Activated naive CD4-positive, alpha-beta T cell treated with anti-CD3 and anti-CD28 coated beads for 36 hours (primary cell): ENCODE results near the gene ZBTB11. TPM values are rescaled to one million over a fixed set of nuclear protein-coding genes. Genes with fewer than 3 reads are reported as not detected.
A peak's percentile ranks its signal among the peaks of the same experiment; 100 is the strongest.
"Not testable (repeated sequence)": the region's sequence is repeated elsewhere in the genome, so short reads cannot be mapped to it uniquely, and the experiment has no call there.

Source experiments
- CTCF ChIA-PET: fragments of 350-600 bp; sonication (Branson Sonifier 250); formaldehyde crosslinking; loops from one replicate; lab custom pipeline; 2021; ENCODE audit warnings: antibody characterized with exemption; lab: Charles Lee
- DNase-seq: peaks from one replicate; pipeline ENCODE4 v3.0.0-alpha.2; 2020
- H3K27ac Mint-ChIP-seq: one replicate; pipeline ENCODE4 v1.8.0; 2021; ENCODE audit warnings: mild to moderate bottlenecking, mixed read lengths
- H3K27me3 Mint-ChIP-seq: one replicate; pipeline ENCODE4 v1.8.0; 2021; ENCODE audit warnings: low read depth, mixed read lengths
- H3K36me3 Mint-ChIP-seq: one replicate; pipeline ENCODE4 v1.8.0; 2021; ENCODE audit warnings: low read depth, mixed read lengths
- H3K4me1 Mint-ChIP-seq: one replicate; pipeline ENCODE4 v1.8.0; 2021; ENCODE audit warnings: low read depth, mixed read lengths
- H3K4me3 Mint-ChIP-seq: one replicate; pipeline ENCODE4 v1.8.0; 2021; ENCODE audit warnings: mild to moderate bottlenecking, moderate library complexity, mixed read lengths
- H3K9me3 Mint-ChIP-seq: one replicate; pipeline ENCODE4 v1.8.0; 2021; ENCODE audit warnings: mixed read lengths
- intact Hi-C: fragments of 100-400 bp; cut with micrococcal nuclease; formaldehyde crosslinking; loops from one replicate; pipeline ENCODE4 v1.15.1; 2023
- total RNA-seq, 2 experiments: library from RNA; stranded (reverse); gene quantifications; one replicate each; pipeline ENCODE4 v1.2.3, GENCODE V29; 2021

The ZBTB11 gene
- total RNA-seq, 2 experiments from 2014 or later, result 31.2 to 31.7 TPM

DNA sequence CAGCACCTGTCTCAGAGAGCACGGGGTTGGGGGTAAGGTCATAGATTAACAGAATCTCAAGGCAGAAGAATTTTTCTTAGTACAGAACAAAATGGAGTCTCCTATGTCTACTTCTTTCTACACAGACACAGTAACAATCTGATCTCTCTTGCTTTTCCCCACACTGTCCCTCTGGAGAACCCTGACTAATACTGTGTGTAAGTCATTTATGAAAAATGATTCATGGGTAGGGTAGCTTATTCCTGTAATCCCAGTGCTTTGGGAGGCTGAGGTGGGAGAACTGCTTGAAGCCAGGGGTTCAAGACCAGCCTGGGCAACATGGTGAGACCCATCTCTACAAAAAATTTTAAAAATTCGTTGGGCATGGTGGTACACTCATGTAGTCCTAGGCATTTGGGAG lies 27.7 kb upstream of the ZBTB11 start:
- intact Hi-C loops, H3K4me1 Mint-ChIP-seq, DNase-seq, H3K27ac Mint-ChIP-seq, H3K36me3 Mint-ChIP-seq, H3K4me3 Mint-ChIP-seq, H3K9me3 Mint-ChIP-seq, H3K27me3 Mint-ChIP-seq: not testable (repeated sequence)
- CTCF ChIA-PET, result interaction anchor here (0.7 kb wide), 1 partner anchor 195 kb away, joined by 3 read pairs; no protein-coding TSS in a partner anchor

DNA sequence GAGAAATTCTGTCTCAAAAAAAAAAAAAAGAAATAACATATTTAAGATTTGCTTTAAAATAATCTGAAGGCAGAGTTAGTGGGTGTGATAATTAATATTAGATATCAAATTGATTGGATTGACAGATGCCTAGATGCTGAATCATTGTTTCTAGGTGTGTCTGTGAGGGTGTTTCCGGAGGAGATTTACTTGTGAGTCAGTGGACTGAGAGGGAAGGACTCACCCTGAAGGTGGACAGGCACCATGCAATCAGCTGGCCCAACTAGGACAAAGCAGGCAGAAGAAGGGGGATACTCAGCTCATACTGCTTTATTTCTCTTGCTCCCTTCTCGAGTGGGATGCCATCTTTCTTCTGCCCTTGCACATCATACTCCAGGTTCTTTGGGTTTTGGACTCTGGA lies 26.2 kb upstream of the ZBTB11 start:
- DNase-seq, result no peak
- H3K27me3 Mint-ChIP-seq, result no peaks in the 10 kb centered on the region
- no peaks in the 10 kb centered on the region for H3K9me3 Mint-ChIP-seq
- no peaks in the 10 kb centered on the region for H3K4me1 Mint-ChIP-seq
- H3K4me3 Mint-ChIP-seq, result no peak overlapping the region
- CTCF ChIA-PET, result no interaction called here
- intact Hi-C loops, result no loop called here
- no peaks in the 10 kb centered on the region for H3K36me3 Mint-ChIP-seq
- no peak overlapping the region for H3K27ac Mint-ChIP-seq

GRCh38 chr3:101702726-101703125 lies 25.8 kb upstream of the ZBTB11 start:
- no peaks in the 10 kb centered on the region for H3K4me1 Mint-ChIP-seq
- DNase-seq, result no peak
- CTCF ChIA-PET, result interaction anchor here (0.7 kb wide), 1 partner anchor 629 kb away, joined by 3 read pairs; no protein-coding TSS in a partner anchor
- no peak overlapping the region for H3K27ac Mint-ChIP-seq
- H3K4me3 Mint-ChIP-seq, result no peak overlapping the region
- no peaks in the 10 kb centered on the region for H3K9me3 Mint-ChIP-seq
- intact Hi-C loops, result no loop called here
- no peaks in the 10 kb centered on the region for H3K36me3 Mint-ChIP-seq
- no peaks in the 10 kb centered on the region for H3K27me3 Mint-ChIP-seq

DNA sequence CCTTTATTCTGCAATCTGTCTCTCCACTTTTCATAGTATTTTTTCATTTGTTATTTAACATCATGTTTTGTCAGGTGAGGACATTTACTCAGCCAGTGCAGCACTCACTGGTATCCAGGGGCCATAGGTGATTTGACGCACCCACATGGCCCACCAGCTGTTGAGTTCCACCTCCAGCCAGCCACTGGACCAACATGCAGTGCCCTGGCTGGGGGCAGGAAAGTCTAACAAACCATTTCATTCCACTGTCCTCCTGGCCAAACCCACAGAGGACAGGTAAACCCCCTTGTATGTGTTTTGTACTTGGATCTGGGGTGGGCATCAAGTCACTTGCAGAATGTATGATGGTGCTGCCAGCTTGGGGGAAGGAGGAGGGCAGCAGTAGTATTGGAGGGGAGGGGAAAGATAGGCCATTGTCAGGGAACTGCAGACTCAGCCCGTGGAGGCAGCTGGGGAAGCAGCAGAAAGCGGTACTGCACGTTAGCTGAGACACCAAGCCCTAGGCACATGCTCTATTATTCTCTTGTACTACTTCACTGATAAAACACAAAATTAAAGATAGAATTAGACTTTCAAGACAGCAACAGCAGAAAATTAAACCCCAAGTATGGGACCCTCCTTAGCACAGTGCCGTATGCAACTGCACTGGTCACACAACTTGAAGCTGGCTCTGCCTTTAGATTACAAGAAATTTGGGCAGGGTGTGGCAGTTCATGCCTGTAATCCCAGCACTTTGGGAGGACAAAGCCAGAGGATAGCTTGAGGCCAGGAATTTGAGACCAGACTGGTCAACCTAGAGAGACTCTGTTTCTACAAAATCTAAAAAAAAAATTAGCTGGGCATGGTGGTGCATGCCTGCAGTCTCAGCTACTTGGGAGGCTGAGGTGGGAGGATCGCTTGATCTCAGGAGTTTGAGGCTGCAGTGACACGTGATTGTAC lies 25.0 kb upstream of the ZBTB11 start:
- Mint-ChIP-seq H3K9me3 (no peaks in the 10 kb centered on the region), H3K4me3 (no peak overlapping the region), H3K27ac (no peak overlapping the region), H3K36me3 (no peaks in the 10 kb centered on the region), H3K27me3 (no peaks in the 10 kb centered on the region), H3K4me1 (no peaks in the 10 kb centered on the region)
- DNase-seq, result no peak
- intact Hi-C loops, result no loop called here
- CTCF ChIA-PET, result interaction anchor here (0.7 to 0.8 kb wide), 2 partner anchors 14 to 628 kb away, joined by 3 read pairs; no protein-coding TSS in a partner anchor

DNA sequence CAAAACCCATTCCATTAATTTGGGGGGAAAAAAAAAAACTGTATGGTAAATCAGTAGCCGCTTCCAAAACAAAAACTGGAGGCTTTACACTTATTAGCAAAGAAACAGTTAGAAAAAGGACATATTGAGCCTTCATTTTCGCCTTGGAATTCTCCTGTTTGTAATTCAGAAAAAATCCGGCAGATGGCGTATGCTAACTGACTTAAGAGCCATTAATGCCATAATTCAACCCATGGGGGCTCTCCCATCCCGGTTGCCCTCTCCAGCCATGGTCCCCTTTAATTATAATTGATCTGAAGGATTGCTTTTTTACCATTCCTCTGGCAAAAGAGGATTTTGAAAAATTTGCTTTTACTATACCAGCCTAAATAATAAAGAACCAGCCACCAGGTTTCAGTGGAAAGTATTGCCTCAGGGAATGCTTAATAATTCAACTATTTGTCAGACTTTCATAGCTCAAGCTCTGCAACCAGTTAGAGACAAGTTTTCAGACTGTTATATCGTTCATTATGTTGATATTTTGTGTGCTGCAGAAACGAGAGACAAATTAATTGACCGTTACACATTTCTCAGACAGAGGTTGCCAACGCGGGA lies 18.9 kb upstream of the ZBTB11 start:
- H3K27ac Mint-ChIP-seq, result no peak overlapping the region
- intact Hi-C loops, result loop anchor here (1.0 to 2.0 kb wide), 4 partner anchors 28 to 841 kb away; partner anchors contain the start of gene CEP97
- CTCF ChIA-PET, result interaction anchor here (0.6 to 2.0 kb wide), 3 partner anchors 9 to 362 kb away, joined by 3 to 5 read pairs (median 5); partner anchors contain the start of gene RPL24
- H3K4me1 Mint-ChIP-seq, result peaks cover 7% of the 10 kb centered on the region
- no peaks in the 10 kb centered on the region for H3K27me3 Mint-ChIP-seq
- DNase-seq, result peak; percentile 52
- H3K9me3 Mint-ChIP-seq, result no peaks in the 10 kb centered on the region
- H3K4me3 Mint-ChIP-seq, result no peak overlapping the region
- no peaks in the 10 kb centered on the region for H3K36me3 Mint-ChIP-seq

DNA sequence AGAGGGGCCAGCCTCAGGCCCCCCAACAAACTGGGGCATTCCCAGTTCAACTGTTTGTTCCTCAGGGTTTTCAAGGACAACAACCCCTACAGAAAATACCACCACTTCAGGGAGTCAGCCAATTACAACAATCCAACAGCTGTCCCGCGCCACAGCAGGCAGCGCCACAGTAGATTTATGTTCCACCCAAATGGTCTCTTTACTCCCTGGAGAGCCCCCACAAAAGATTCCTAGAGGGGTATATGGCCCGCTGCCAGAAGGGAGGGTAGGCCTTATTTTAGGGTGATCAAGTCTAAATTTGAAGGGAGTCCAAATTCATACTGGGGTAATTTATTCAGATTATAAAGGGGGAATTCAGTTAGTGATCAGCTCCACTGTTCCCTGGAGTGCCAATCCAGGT lies 17.9 kb upstream of the ZBTB11 start:
- DNase-seq, H3K36me3 Mint-ChIP-seq, H3K9me3 Mint-ChIP-seq, H3K27me3 Mint-ChIP-seq, H3K4me3 Mint-ChIP-seq, H3K27ac Mint-ChIP-seq: not testable (repeated sequence)
- H3K4me1 Mint-ChIP-seq, result peaks cover 13% of the 10 kb centered on the region
- intact Hi-C loops, result loop anchor here (1.0 to 2.0 kb wide), 4 partner anchors 29 to 842 kb away; partner anchors contain the start of gene CEP97
- CTCF ChIA-PET, result interaction anchor here (0.6 to 2.0 kb wide), 5 partner anchors 8 to 363 kb away, joined by 3 to 5 read pairs (median 3); partner anchors contain the start of gene RPL24

GRCh38 chr3:101693540-101693939 lies 16.6 kb upstream of the ZBTB11 start:
- peak; percentile 50 for DNase-seq
- H3K27ac Mint-ChIP-seq, H3K9me3 Mint-ChIP-seq, H3K36me3 Mint-ChIP-seq, intact Hi-C loops, H3K4me3 Mint-ChIP-seq, H3K27me3 Mint-ChIP-seq: not testable (repeated sequence)
- peaks cover 22% of the 10 kb centered on the region for H3K4me1 Mint-ChIP-seq
- CTCF ChIA-PET, result interaction anchor here (0.8 to 1.0 kb wide), 2 partner anchors 40 to 109 kb away, joined by 3 to 6 read pairs; no protein-coding TSS in a partner anchor

DNA sequence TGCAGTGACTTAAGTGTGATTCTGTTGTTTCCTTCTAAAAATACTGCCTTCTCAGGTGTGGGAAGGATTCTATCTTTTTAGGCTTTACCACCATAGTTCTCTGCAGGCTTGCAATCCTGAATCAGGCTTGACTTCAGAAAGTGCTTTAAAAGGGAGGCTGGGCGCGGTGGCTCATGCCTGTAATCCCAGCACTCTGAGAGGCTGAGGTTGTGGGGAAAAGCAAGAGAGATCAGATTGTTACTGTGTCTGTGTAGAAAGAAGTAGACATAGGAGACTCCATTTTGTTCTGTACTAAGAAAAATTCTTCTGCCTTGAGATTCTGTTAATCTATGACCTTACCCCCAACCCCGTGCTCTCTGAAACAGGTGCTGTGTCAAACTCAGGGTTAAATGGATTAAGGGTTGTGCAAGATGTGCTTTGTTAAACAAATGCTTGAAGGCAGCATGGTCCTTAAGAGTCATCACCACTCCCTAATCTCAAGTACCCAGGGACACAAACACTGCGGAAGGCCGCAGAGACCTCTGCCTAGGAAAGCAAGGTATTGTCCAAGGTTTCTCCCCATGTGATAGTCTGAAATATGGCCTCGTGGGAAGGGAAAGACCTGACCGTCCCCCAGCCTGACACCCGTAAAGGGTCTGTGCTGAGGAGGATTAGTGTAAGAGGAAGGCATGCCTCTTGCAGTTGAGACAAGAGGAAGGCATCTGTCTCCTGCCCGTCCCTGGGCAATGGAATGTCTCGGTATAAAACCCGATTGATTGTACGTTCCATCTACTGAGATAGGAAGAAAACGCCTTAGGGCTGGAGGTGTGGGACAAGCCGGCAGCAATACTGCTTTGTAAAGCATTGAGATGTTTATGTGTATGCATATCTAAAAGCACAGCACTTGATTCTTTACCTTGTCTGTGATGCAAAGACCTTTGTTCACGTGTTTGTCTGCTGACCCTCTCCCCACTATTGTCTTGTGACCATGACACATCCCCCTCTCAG lies 15.0 kb upstream of the ZBTB11 start:
- H3K27me3 Mint-ChIP-seq, H3K9me3 Mint-ChIP-seq, intact Hi-C loops, H3K4me3 Mint-ChIP-seq, H3K36me3 Mint-ChIP-seq, DNase-seq: not testable (repeated sequence)
- Mint-ChIP-seq H3K27ac (peak overlapping the region; percentile 50), H3K4me1 (peaks cover 29% of the 10 kb centered on the region)
- CTCF ChIA-PET, result interaction anchor here (1.0 to 1.4 kb wide), 2 partner anchors 14 to 111 kb away, joined by 3 to 4 read pairs; no protein-coding TSS in a partner anchor

GRCh38 chr3:101690972-101691371 lies 14.0 kb upstream of the ZBTB11 start:
- intact Hi-C loops, result no loop called here
- Mint-ChIP-seq H3K4me1 (peaks cover 30% of the 10 kb centered on the region), H3K9me3 (no peaks in the 10 kb centered on the region), H3K27ac (peak overlapping the region; percentile 50), H3K4me3 (no peak overlapping the region), H3K27me3 (no peaks in the 10 kb centered on the region), H3K36me3 (peaks cover 6% of the 10 kb centered on the region)
- peak; percentile 54 for DNase-seq
- CTCF ChIA-PET, result interaction anchor here (1.0 to 1.4 kb wide), 3 partner anchors 13 to 114 kb away, joined by 3 to 4 read pairs (median 3); no protein-coding TSS in a partner anchor

DNA sequence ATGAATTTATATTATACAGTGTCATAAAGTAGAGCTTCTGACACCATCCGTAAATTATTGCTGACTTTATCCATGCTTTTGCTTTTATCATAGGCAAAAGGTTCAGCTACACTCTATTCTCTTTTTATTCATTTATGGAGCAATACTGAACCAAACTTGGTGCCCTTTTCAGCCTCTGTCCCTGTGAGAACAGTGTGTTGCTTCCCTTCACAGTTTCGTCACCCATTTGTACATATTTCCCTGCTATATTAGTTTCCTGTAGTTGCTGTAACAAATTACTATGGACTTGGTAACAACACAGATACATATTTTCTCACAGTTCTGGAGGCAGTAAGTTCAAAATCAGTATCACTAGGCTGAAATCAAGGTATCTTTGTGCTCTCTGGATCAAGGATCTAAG lies 12.4 kb upstream of the ZBTB11 start:
- no peak overlapping the region for H3K27ac Mint-ChIP-seq
- no peak overlapping the region for H3K4me3 Mint-ChIP-seq
- CTCF ChIA-PET, result interaction anchor here (0.6 kb wide), 1 partner anchor 22 kb away, joined by 3 read pairs; no protein-coding TSS in a partner anchor
- no peaks in the 10 kb centered on the region for H3K27me3 Mint-ChIP-seq
- peaks cover 36% of the 10 kb centered on the region for H3K4me1 Mint-ChIP-seq
- intact Hi-C loops, result loop anchor here (5.0 kb wide), 1 partner anchor 248 kb away; no protein-coding TSS in a partner anchor
- DNase-seq, result no peak
- peaks cover 20% of the 10 kb centered on the region for H3K36me3 Mint-ChIP-seq
- H3K9me3 Mint-ChIP-seq, result no peaks in the 10 kb centered on the region
